Smooth muscle cell of bladder (primary cell): Measurements from ENCODE around the gene SNX11. TPM values are rescaled to one million over a fixed set of nuclear protein-coding genes. Genes with fewer than 3 reads are reported as not detected.

ENCODE experiments used
- total RNA-seq: library from RNA; depleted of rRNA; stranded (reverse); fragments of >200 nt; gene quantifications from 2 replicates; pipeline ENCODE4 v1.2.3, GENCODE V29; 2014

The SNX11 gene
- total RNA-seq = 9.2 and 11.6 TPM in 2 replicates

GRCh38 chr17:48107137-48108055, at the start of gene SNX11:
TSS of gene SNX11 (plus strand) at chr17:48107766. CDS start at chr17:48112044, 4,278 bp downstream.

GRCh38 chr17:48101012-48101720, 6.4 kb upstream of the SNX11 start, which contains the start of gene CBX1:
TSS of gene CBX1 (minus strand) at chr17:48101478. CDS start at chr17:48077004, 24,474 bp downstream.

Other genes with a start within 250 kb of the SNX11 start
- gene SP2, start 211.5 kb upstream of the SNX11 start, total RNA-seq = 0.14 and 0.28 TPM in 2 replicates
- 17.1 and 21.1 TPM in 2 replicates for gene PNPO, start 166.2 kb upstream of the SNX11 start, total RNA-seq
- not detected in 2 replicates for gene PRR15L, start 149.9 kb upstream of the SNX11 start, total RNA-seq
- gene CDK5RAP3, start 136.7 kb upstream of the SNX11 start, total RNA-seq = 69.1 and 88.3 TPM in 2 replicates
- gene COPZ2, start 70.0 kb upstream of the SNX11 start, total RNA-seq = 123 and 125 TPM in 2 replicates
- gene NFE2L1, start 59.4 kb upstream of the SNX11 start, total RNA-seq = 80.6 and 90.0 TPM in 2 replicates
- gene CBX1, start 6.3 kb upstream of the SNX11 start, total RNA-seq = 28.2 and 37.2 TPM in 2 replicates